Activated CD8-positive, alpha-beta memory T cell treated with anti-CD3 and anti-CD28 coated beads for 1 hour (primary cell): Measurements from ENCODE around the gene CEBPG.

Source experiments
- DNase-seq, 2 donors: peaks; one replicate each; pipeline ENCODE4 v3.0.0-alpha.2; 2020; ENCODE audit warnings: low read depth in 1 of 2; ENCODE audit errors: extremely low read depth in 1 of 2

Gene CEBPG

GRCh38 chr19:33403221-33403972 is 29.9 kb downstream of the CEBPG start:
- no peak for DNase-seq

- no peak for DNase-seq
Measured at GRCh38 chr19:33403973-33404304, 30.4 kb downstream of the CEBPG start.

- no peak for DNase-seq
Measured at GRCh38 chr19:33404506-33405253, 31.2 kb downstream of the CEBPG start.

GRCh38 chr19:33405254-33405552 is 31.7 kb downstream of the CEBPG start:
- no peak for DNase-seq

GRCh38 chr19:33405553-33406461 is 32.3 kb downstream of the CEBPG start:
- no peak for DNase-seq

- peak; percentile 14 to 62 for DNase-seq
Measured at GRCh38 chr19:33406521-33407139, 33.1 kb downstream of the CEBPG start.

GRCh38 chr19:33407140-33407551 is 33.6 kb downstream of the CEBPG start:
- no peak for DNase-seq

GRCh38 chr19:33407716-33408115 is 34.2 kb downstream of the CEBPG start:
- no peak for DNase-seq

- DNase-seq = no peak
Measured at GRCh38 chr19:33408116-33408515, 34.6 kb downstream of the CEBPG start.

GRCh38 chr19:33408538-33409434 is 35.3 kb downstream of the CEBPG start:
- no peak for DNase-seq

- DNase-seq = no peak
Measured at GRCh38 chr19:33409906-33410685, 36.6 kb downstream of the CEBPG start.

GRCh38 chr19:33410915-33411401 is 37.4 kb downstream of the CEBPG start:
- no peak for DNase-seq

- no peak for DNase-seq
Measured at GRCh38 chr19:33411621-33412180, 38.2 kb downstream of the CEBPG start.

GRCh38 chr19:33412601-33413425 is 39.3 kb downstream of the CEBPG start:
- no peak for DNase-seq

GRCh38 chr19:33413426-33413725 is 39.9 kb downstream of the CEBPG start:
- no peak for DNase-seq

- DNase-seq = no peak
Measured at GRCh38 chr19:33413868-33414666, 40.6 kb downstream of the CEBPG start.
